Measurements from ENCODE around the gene AUTS2.

DNA sequence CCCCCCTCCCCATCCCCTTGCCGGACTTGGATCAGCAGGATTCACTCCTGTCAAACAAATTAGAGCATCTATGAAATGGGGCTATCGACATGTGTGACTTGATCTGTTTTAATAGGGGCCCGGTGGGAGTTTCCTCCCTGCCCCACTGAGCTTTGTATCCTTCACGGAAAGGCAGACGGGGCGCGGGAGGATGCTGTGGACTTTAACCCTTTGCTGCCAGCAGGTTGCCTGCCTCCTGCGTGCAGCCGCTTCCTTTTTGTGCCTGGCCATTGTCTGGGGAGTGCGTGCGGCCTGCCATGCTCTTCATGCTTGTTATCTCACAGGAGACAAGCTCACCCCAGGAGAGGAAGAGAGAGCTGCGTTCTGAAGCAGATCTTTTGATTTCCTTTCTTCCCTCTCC is 1020.9 kb downstream of the AUTS2 start:
- TF ChIP-seq MYNN (tag by site-specific recombination; IDR thresholded peaks at IDR 0.05; ENCODE audit: borderline replicate concordance): no peak
- TF ChIP-seq, protein P1, sequence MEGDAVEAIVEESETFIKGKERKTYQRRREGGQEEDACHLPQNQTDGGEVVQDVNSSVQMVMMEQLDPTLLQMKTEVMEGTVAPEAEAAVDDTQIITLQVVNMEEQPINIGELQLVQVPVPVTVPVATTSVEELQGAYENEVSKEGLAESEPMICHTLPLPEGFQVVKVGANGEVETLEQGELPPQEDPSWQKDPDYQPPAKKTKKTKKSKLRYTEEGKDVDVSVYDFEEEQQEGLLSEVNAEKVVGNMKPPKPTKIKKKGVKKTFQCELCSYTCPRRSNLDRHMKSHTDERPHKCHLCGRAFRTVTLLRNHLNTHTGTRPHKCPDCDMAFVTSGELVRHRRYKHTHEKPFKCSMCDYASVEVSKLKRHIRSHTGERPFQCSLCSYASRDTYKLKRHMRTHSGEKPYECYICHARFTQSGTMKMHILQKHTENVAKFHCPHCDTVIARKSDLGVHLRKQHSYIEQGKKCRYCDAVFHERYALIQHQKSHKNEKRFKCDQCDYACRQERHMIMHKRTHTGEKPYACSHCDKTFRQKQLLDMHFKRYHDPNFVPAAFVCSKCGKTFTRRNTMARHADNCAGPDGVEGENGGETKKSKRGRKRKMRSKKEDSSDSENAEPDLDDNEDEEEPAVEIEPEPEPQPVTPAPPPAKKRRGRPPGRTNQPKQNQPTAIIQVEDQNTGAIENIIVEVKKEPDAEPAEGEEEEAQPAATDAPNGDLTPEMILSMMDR (tag by site-specific recombination; IDR thresholded peaks at IDR 0.05): no peak
- TF ChIP-seq, protein P2, sequence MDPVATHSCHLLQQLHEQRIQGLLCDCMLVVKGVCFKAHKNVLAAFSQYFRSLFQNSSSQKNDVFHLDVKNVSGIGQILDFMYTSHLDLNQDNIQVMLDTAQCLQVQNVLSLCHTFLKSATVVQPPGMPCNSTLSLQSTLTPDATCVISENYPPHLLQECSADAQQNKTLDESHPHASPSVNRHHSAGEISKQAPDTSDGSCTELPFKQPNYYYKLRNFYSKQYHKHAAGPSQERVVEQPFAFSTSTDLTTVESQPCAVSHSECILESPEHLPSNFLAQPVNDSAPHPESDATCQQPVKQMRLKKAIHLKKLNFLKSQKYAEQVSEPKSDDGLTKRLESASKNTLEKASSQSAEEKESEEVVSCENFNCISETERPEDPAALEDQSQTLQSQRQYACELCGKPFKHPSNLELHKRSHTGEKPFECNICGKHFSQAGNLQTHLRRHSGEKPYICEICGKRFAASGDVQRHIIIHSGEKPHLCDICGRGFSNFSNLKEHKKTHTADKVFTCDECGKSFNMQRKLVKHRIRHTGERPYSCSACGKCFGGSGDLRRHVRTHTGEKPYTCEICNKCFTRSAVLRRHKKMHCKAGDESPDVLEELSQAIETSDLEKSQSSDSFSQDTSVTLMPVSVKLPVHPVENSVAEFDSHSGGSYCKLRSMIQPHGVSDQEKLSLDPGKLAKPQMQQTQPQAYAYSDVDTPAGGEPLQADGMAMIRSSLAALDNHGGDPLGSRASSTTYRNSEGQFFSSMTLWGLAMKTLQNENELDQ (tag by site-specific recombination; IDR thresholded peaks at IDR 0.05; ENCODE audit: low read depth): no peak
- no peak for TF ChIP-seq TRIM28 (IDR thresholded peaks at IDR 0.05; ENCODE audit: borderline replicate concordance, low read length)
- no peak for TF ChIP-seq ZBTB21 (tag by site-specific recombination; IDR thresholded peaks at IDR 0.05)
- TF ChIP-seq ZNF121 (tag by site-specific recombination; IDR thresholded peaks at IDR 0.05): no peak
